Medulla oblongata (tissue), 1 donor: ENCODE data around the gene DTHD1.

ENCODE experiments used
- DNase-seq: peaks from one replicate; pipeline ENCODE4 v3.0.0-alpha.2; 2015; ENCODE audit errors: extremely low spot score

The DTHD1 gene

DNA sequence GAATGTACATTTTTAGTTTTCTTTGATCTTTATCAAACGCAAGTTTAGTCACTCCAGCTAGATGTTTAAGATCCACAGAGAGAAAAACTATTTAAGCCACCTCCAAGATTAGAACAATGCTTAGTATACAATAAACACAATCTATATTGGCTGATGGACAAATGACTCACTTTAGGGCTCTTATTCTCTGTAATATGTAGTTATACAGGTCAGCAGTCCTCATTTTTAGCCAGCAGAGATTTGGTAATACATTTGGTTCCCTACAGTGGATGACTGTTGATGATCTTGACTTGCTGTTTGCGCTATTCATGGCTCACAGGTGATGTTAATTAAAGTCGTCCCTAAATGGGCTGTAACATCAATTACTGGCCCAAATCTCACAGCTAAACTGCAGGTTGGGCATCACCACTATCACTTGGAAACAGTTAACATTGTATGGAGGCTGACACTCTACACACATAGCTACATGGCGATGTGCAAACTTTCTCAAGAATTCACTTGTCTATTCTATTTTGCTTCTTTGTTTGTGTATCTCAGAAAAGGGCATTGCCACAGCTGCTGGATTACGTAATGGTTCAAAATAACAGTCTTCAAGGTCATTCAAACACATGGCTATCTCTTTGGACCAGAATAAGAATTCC lies 11.8 kb upstream of the DTHD1 start:
- DNase-seq, result no peak

DNA sequence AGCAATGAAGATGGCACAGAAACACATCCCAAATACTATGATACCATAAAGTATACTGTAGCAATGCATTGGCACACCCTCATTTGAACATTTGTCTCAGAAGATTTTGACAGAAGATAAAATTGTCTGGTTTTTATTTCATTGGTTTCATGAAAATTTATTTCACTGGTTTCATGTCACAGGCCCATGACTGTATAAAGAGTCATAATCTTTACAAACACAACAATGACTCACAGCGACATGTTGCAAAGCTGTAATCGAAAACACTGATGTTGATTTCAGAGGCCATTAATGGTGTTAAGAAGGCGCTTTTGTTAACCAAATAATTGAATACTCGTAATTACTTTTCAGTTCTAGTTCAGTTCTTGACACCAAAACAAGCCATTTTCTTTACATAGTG lies 8.1 kb upstream of the DTHD1 start:
- no peak for DNase-seq

- no peak for DNase-seq
Observed at GRCh38 chr4:36274158-36274557, 7.3 kb upstream of the DTHD1 start.

DNA sequence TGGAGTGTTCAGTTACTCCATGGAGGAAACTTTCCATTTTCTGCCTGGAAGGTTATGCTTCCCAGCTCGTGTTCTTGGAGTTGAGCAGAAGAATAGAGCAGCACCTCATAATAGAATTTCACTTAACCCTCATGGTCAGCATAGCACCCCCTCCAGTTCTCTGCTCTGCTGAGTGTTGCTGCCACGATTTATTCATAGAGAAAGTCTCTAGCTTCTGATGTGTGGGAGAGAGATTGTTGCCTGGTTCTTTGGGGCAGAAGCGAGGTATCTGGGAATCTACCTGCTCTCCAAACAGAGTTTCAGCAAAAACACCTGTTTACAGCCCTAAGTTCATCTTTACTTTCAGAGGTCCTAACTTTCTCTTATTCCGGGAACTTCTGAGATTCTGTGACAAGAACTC lies 3.9 kb upstream of the DTHD1 start:
- no peak for DNase-seq

GRCh38 chr4:36278789-36279188 lies 2.6 kb upstream of the DTHD1 start:
- DNase-seq, result no peak

GRCh38 chr4:36280555-36280954 lies 861 bp upstream of the DTHD1 start:
- DNase-seq, result peak; percentile 61

DNA sequence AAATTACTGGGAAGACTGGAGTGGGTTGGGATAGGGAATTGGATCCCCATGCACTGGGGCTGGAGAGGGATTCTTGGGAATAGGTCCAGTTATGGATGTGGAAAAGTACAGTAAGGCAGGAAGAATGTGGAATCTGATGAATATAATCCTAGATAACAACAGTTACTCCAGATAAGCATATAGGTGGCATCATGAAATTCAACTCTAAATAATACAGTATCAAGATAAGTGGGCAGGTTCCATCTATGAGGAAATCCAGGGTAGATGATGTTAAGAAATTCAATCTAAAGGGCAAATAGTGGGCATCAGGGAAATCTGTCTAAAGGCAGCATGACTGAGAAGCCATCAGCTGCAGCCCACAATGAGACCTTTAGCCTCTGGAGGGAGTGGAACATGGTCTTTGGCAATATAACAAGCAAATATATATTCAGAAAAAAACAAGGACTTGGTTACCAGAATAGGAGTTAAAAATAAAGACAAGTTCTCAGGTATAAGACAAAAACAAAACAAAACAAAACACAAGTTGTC lies 1.2 kb downstream of the DTHD1 start:
- no peak for DNase-seq

GRCh38 chr4:36283912-36284465 lies 2.6 kb downstream of the DTHD1 start:
- DNase-seq, result peak; percentile 87

- DNase-seq, result no peak
Observed at GRCh38 chr4:36285784-36286480, 4.5 kb downstream of the DTHD1 start.

- DNase-seq, result no peak
Observed at GRCh38 chr4:36286481-36286871, 5.1 kb downstream of the DTHD1 start.

DNA sequence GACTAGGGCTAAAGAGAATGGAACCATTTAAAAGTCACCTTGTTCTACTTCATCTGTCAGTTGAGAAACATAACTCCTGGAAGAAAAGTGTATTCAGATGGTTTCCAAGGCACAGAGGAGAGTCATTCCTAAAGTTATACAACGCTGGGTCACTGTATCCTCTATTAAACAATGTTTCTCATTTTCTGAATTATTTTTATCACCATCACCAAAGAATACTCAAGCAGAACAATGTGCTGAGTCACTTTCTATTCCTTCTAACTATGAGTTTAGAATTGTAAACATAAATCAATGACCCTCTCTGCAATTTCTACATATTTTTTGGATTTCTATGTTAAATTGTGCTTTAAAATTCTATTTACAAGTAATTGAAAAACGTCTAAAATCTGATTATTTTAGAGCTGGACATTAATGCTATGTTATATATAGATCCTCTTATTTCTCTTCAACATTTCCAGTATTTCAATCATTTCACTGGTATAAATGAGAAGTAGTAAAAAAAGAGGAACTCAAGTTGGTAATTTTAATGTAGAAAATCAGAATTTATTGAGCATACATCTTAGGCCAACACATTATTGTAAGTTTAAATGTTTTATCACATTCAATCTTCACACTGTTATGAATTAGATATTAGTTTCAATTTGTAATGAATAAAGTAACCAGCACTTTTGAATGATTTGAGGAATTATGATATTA lies 7.5 kb downstream of the DTHD1 start:
- DNase-seq, result no peak

- DNase-seq, result no peak
Observed at GRCh38 chr4:36290641-36291040, 9.2 kb downstream of the DTHD1 start.

DNA sequence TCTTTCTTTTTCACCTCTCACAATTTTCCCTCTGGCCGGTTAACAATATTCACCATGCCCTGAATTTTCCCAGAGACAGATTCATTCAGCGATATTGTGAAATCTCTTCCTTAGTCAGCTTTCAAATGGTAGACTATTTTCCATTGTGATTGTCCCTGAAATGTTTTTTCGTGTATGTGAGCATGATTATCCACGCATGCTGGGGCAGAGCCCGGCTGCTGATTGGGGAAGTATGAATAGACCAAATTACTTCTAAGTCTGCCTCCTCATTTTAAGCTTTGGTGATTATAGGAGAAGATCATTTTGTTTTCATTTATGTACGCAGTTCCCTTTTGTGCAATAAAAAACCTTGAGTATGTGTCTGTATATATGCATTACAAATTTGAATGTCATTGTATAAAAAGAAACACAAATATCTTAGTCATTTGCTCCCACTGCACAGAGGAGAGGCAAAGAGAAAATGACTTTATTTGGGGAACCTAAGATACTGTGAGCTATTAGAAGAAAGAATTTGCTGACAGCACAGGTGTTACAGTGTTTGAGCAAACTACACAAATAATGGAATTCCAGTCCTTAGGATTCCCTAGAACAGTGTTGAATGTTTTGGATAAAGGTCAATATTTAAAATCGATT lies 11.3 kb downstream of the DTHD1 start:
- peak; percentile 59 for DNase-seq

GRCh38 chr4:36301127-36301526 lies 19.7 kb downstream of the DTHD1 start:
- DNase-seq, result no peak

GRCh38 chr4:36303426-36304137 lies 22.2 kb downstream of the DTHD1 start:
- no peak for DNase-seq

DNA sequence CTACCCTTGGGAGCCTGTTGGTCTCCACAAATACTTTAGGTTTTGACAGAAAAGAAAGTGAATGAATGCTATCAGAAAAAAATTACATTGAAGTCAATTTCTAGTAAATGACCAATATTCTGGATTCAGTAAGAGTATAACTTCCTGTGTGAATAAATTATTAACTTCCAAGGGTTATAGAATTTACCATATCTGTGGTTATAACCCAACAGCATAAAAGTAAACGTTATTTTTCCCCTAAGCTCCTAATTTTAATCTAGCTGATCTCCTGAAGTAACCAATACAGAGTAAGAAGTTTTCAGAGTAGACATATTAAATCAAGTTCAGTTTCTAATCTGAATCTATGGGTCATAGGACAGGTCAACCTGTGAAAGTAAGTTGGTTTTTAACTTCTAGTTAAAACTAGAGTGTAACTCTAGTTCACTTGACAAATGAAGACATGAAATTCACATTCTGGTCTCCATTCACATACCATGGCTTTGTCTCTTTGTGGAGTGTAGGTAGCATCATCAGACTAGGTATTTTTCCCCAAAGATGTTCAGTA lies 22.8 kb downstream of the DTHD1 start:
- no peak for DNase-seq

- DNase-seq, result no peak
Observed at GRCh38 chr4:36308150-36308549, 26.7 kb downstream of the DTHD1 start.

- no peak for DNase-seq
Observed at GRCh38 chr4:36310216-36310615, 28.8 kb downstream of the DTHD1 start.

DNA sequence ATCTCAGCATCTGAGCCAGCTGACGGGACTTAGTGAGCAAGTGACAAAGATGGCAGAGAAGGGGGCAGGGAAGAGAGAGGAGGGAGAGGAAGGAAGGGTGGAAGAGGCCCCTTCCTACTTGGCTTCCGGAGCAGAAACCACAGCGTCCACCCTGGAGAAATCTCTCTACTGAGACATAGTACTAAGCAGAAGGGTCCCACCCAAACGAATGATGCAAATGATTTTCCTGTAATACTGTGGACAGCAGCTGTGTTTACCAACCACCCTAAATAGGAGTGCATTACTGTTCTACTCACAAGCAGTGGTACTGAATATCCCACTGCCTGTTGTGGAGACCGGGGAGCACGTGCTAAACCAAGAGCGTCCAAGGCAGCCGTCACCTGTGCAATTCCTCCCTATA lies 29.4 kb downstream of the DTHD1 start:
- peak; percentile 45 for DNase-seq

GRCh38 chr4:36312511-36312910 lies 31.1 kb downstream of the DTHD1 start:
- DNase-seq, result no peak

- DNase-seq, result no peak
Observed at GRCh38 chr4:36313301-36313700, 31.9 kb downstream of the DTHD1 start.
